Activated effector memory CD4-positive, alpha-beta T cell treated with Interleukin-2 at 50 U/mL for 16 hours (primary cell): ENCODE results near the gene CXCL6.

Experiments used
- DNase-seq: peaks from one replicate; pipeline ENCODE4 v3.0.0-alpha.2; 2020

CXCL6 gene

GRCh38 chr4:73869130-73870055 lies 32.9 kb downstream of the CXCL6 start, which contains the start of gene CXCL1:
Gene CXCL1, plus strand, starts transcription at chr4:73869393. Its CDS starts 78 bp downstream, at chr4:73869471.
- no peak for DNase-seq

GRCh38 chr4:73870260-73870659 lies 33.8 kb downstream of the CXCL6 start:
- DNase-seq = no peak

- no peak for DNase-seq
Measured at GRCh38 chr4:73870768-73871167, 34.3 kb downstream of the CXCL6 start.

- DNase-seq = no peak
Measured at GRCh38 chr4:73871511-73872310, 35.2 kb downstream of the CXCL6 start.

GRCh38 chr4:73872316-73873108 lies 36.0 kb downstream of the CXCL6 start:
- no peak for DNase-seq

GRCh38 chr4:73874386-73874785 lies 37.9 kb downstream of the CXCL6 start:
- DNase-seq = no peak

- no peak for DNase-seq
Measured at GRCh38 chr4:73875401-73875800, 38.9 kb downstream of the CXCL6 start.

GRCh38 chr4:73883306-73883705 lies 46.8 kb downstream of the CXCL6 start:
- DNase-seq = no peak

- no peak for DNase-seq
Measured at GRCh38 chr4:73885574-73886267, 49.2 kb downstream of the CXCL6 start.
